Activated CD4-positive, alpha-beta T cell treated with anti-CD3 and anti-CD28 coated beads for 48 hours (primary cell): ENCODE measurements around the gene SPATA22.
"Not testable (repeated sequence)": the region's sequence is repeated elsewhere in the genome, so short reads cannot be mapped to it uniquely, and the experiment has no call there.

Experiments used
- DNase-seq: peaks from one replicate; pipeline ENCODE4 v3.0.0-alpha.2; 2020

Gene SPATA22

GRCh38 chr17:3471599-3471998 is at the start of gene SPATA22:
TSS of gene SPATA22 (minus strand) at chr17:3471819. CDS start at chr17:3469325, 2,494 bp downstream.
- DNase-seq: no peak

DNA sequence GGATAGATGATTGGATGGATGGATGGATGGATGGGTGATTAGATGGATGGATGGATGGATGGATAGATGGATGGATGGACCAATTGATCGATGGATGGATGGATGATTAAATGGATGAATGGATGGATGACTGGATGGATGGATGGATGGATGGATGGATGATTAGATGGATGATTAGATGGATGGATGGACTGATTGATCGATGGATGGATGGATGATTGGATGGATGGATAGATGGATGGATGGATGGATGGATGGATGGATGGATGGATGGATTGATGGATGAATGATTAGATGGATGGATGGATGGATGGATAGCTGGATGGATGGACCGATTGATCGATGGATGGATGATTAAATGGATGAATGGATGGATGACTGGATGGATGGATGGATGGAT is 47.9 kb upstream of the SPATA22 start:
- DNase-seq: not testable (repeated sequence)

- DNase-seq: no peak
Measured at GRCh38 chr17:3514873-3515272, 43.3 kb upstream of the SPATA22 start.

GRCh38 chr17:3514167-3514566 is 42.5 kb upstream of the SPATA22 start:
- not testable (repeated sequence) for DNase-seq

GRCh38 chr17:3513305-3514035 is 41.9 kb upstream of the SPATA22 start:
- no peak for DNase-seq

GRCh38 chr17:3512505-3513171 is 41.0 kb upstream of the SPATA22 start:
- DNase-seq: no peak

GRCh38 chr17:3511852-3512504 is 40.4 kb upstream of the SPATA22 start:
- DNase-seq: no peak

DNA sequence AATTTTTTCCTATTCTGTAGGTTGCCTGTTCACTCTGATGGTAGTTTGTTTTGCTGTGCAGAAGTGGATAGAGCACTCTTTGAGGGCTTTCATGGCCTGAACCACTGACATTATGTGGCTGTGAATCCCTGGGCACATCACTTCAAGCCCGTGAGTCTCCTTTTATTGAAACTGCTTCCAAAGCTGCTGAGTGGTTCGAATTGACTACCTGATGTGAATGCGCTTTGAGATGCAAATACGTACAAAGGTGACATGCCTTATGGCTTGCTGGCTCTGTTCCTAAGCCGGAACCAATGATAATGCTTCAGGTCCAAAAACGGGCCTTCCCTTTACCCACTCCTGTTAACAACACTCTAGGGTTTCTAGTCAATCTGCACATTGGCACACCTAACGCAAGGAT is 38.5 kb upstream of the SPATA22 start:
- no peak for DNase-seq

DNA sequence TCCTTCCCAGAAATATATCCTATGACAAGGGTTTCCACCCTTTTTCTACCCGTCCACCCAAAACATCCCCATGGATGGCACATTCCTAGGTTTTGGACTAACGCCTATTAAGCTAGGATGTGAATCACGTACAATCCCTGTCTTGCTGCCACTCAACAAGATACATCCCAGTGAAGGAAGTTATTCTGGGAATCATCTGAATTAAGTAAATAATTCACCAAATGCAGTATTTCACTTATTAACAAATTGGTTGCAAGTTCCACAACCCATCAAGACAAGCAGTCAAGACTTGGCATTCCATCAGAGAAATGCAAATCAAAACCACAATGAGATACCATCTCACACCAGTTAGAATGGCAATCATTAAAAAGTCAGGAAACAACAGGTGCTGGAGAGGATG is 36.2 kb upstream of the SPATA22 start:
- no peak for DNase-seq

DNA sequence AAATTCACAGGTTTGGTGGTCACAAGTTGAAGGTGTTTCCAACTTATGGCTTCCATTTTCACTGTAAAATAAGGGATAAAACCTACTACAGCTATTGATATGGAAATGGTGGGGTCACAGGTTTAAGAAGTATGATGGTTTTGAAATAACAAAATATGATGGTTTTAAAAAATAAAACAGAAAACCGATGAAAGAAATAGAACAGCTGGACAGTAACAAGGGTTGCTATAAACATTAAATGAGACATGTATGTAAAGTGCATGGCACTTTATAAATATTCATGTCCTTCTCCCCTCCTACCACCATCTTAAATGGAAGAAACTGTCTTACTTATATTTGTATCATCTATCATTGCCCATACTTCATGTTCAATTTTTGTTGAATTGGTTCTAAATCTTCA is 35.5 kb upstream of the SPATA22 start:
- DNase-seq: no peak

DNA sequence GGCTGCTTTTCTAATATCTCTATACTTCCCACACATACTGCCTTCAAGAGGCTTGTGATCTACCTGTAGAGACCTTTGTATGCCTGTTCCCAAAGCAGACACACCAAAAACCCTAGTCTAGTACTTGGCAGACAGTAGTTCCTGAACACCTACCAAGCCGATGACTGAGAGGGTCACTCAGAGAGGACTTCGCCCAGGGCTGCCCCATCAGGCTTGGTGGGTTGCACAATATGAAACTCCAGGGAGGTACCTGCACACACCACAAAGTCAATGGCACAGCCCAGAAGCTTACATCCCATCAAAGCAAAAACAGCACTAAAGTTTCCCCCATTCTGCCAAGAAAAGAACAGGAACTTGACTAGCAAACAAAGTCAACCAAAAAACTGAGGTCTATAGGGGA is 34.4 kb upstream of the SPATA22 start:
- no peak for DNase-seq

DNA sequence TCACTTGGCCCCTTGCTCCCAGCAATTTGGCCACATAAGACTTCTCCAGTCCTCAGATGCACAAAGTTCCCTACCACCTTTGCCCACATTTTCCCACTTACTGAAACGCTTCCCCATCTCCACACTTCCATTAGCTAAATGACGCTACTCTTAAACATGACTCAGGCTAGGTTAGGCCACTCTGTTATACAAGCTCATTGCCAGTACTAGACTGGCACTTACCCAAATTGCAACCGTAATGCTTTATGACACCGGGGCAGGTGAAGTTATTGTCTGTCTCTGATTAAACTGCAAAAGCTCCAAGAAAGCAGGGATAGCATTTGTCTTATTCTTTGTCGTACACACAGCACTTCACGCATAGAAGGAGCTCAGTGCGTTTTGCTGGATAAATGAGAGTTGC is 33.4 kb upstream of the SPATA22 start:
- no peak for DNase-seq

- DNase-seq: no peak
Measured at GRCh38 chr17:3503285-3503684, 31.7 kb upstream of the SPATA22 start.

DNA sequence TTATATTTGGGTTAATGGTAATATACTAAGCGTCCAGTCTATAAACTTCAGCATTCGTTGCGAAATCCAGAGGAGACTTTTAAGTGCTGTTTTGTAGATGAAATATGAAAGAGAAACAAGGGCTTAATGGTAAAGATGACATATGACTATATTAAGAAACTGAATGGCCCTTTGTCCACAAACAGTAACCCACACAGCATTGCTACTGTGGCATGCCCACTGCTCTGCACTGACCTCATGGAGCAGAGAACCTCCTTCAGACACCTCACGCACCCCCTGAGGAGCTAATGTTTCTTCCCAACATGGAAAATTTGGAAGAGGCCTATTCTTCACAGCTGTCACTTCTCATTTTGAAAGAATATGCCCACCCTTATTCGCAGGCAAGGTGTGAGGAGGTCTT is 30.8 kb upstream of the SPATA22 start:
- DNase-seq: no peak

- no peak for DNase-seq
Measured at GRCh38 chr17:3501344-3501743, 29.7 kb upstream of the SPATA22 start.

DNA sequence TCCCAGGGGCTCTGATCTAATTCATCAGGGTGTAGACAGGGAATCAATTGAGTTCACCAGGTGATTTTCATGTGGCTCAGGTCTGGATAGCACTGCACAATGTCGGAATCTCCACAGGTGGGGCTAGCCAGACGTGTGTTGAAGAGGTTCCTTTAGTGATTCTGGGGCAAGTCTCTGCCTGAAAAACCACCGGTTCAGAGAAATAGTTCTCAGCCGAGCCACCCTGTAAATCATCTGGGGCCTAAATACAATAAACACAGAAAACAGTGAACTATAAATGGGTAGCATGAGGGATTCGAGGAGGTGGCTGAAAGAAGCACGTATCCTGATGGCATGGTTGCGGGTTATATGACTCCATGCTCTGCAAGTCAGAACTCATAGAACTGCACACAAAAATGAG is 25.5 kb upstream of the SPATA22 start:
- DNase-seq: no peak

DNA sequence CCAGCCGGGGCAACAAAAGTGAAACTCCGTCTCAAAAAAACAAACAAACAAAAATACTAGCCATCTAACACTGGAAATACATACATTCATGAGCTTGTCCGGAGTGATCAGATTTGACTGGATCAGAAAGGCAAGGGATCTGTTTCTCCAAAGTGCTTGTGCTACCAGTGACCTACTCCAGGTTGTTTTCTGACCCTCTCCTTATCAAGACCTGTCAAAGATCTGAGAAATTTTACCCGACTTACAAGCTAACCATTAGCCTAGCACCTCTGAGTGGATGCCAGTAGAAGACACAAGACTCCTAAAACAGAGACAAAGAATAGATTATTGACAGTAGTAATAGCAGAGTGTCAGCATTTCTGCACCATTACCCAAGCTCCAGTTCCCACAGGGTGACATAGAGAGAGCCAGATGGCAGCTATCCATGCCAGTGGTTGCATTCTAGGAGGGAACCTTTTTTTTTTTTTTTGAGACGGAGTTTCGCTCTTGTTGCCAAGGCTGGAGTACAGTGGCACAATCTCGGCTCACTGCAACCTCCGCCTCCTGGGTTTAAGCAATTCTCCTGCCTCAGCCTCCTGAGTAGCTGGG is 14.0 kb upstream of the SPATA22 start:
- DNase-seq: no peak

DNA sequence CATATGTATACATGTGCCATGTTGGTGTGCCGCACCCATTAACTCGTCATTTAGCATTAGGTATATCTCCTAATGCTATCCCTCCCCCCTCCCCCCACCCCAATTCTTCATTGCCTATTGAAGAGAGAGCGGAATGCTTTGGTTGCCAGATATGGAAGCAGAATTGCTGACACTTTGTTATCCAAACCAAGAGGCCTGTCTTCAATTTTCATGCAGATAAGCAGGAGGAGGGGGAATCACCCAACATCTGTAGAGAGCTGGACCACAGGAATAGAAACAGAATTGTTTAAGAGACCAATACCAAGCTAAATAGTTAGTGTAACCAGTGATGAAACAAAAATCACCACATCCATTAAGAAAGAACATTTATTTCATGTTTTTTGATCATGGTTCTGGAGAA is 11.2 kb upstream of the SPATA22 start:
- DNase-seq: no peak

DNA sequence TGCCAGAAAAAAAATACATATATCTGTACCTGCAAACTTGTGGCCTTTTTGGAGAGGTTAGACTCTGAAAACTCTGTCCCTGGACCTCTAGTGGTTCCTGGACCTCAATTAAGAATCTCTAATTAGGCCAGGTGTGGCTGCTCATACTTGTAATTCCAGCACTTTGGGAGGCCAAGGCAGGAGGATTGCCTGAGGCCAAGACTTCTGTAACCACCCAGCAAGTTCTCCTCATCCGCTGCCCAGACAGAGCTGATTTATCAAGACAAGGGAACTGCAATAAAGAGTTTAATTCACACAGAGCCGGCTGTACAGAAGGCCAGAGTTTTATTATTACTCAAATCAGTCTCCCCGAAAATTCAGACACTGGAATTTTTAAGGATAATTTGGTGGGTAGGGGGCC is 8.4 kb upstream of the SPATA22 start:
- no peak for DNase-seq

GRCh38 chr17:3475812-3476610 is 4.4 kb upstream of the SPATA22 start, which contains the start of gene ASPA:
TSS of gene ASPA (plus strand) at chr17:3475997. CDS start at chr17:3476160, 163 bp downstream.
- no peak for DNase-seq

DNA sequence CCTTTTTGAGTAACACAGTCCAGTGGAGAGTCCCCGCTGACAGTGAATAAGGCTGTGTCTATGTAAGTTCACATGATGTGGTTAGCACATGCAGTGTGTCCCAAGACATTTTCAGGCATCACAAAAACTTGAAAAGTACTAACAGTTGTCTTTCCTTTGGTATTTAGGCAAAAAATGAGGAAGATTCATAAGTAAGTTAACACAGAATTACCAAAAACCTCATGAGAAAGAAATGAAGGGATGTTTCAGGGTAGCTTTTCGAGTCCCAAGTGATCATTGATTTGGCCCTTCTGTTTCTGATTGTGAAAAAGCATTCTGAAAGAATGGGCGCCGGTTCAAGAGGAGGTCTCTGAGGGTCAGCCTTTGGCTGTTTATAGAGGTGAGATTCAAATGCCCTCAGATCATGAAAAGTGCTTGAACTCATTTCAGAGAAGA is 3.6 kb upstream of the SPATA22 start:
- no peak for DNase-seq

DNA sequence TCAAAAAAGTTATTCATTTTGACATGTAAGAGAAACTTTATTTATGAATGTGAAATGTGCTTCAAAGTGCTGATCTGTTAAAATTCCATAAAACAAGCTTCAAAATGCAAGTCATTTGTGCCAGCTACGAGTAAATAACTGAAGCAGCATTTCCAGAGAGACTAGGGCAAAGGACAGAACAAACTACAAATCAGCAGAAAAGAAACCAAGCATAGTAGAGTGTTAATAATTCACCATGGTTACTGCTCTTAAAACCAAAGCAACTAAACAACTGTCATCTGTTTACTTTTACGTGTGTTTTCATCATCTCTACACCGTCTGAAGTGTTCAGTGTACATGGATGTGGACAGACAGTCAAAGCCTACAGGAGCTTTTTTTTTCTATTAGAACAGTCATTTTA is 2.6 kb upstream of the SPATA22 start:
- no peak for DNase-seq

DNA sequence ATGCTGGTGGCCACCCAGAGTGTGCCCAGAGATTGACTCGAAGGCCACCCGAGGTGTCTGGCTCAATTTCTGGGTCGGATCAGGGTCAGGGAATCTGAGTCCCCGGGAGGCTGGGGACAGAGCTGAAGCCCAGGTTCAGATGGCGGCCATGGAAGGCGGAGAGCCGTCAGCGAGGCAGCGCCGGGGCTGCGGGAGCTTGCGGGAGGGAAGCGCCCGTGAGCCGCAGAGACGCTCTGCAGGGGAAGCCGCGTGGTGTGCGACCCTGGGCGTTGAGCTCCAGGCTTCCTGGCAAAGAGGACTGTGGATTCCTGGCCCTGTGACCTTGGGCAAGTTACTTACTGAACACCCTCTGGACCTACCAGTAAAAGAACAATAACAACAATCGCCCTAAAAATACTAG is 518 bp upstream of the SPATA22 start:
- DNase-seq: no peak
